HG02938 (cell line): ENCODE data around the gene ENTHD1.

Source experiments
- ATAC-seq: cut with Tn5 transposase; IDR thresholded peaks from one replicate; pipeline ENCODE4 v1.9.1; 2021; ENCODE audit warnings: mild to moderate bottlenecking, moderate library complexity; ENCODE audit not compliant: unreplicated experiment

ENTHD1 gene

DNA sequence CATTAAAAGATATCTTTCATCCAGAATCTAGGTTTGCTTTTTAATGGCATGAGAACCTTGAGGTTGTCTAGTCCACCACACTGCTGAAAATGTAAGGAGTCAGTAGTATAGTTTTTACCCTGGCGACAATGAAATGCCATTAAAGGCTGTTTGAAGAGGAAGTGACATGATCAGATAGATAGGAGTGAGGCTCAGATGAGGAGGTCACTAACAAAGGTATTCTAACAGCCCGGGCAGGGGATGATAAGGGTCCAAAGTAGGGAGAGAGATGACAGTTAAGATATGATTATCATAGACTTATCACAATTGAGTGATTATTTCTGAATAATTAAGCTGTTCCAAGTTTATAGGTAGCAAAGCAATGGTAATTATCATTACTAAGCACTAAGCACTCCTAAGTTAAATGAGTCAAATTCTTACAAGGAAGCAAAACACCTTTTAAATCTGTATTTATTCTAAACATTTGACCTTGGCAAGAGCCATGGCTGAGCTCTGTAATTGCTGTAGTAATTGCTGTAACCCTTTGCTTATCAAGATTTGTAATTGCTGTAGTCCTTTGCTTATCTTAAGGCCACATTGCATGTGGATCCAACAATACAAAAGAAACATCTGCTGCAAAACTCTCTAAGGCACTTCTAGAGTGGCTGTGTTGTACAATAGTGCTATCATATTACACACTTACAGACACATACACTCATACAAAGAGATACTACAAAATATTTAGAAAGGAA, 92.6 kb downstream of the ENTHD1 start:
- no peak for ATAC-seq

DNA sequence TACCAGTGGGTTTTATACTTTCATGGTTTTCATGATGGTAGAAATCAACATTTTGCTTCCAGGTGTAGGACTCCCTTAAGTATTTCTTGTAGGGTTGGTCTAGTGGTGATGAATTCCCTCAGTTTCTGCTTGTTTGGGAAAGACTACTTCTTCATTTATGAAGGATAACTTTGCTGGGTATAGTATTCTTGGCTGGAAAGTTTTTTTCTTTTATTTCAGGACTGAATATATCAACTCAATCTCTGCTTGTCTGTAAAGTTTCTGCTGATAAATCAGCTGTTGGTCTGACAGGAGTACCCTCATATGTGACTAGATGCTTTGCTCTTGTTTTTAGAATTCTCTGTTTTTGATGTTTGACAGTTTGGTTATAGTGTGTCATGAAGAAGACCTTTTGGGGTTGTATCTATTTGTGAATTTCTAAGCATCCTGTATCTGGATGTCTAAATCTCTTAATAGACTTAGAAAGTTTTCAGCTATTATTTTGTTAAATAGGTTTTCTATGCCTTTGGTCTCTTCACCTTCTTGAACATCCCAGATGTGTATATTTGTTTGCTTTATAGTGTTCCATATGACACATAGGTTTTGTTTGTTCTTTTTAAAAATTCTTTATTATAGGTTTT, 95.9 kb downstream of the ENTHD1 start:
- ATAC-seq, result no peak

DNA sequence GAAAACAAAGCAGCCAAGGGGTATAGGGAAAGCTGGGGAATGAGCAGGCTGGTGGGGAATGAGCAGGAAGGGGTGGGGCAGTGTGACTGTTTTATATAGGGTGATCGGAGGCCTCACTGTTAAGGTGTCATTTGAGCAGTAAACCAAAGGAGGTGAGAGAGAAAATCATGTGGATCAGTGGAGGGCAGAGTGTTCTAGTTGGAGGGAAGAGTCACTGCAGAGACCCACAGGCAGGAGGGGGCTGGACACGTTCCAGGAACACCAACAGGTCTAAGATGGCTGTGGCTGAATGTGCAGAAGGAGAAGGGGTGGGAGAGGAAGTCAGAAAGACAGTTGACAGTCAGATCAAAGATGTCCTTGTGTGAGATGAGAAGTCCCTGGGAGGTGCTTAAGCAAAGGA, 103.8 kb downstream of the ENTHD1 start:
- ATAC-seq, result no peak

GRCh38 chr22:39785232-39785631, 108.3 kb downstream of the ENTHD1 start:
- no peak for ATAC-seq

DNA sequence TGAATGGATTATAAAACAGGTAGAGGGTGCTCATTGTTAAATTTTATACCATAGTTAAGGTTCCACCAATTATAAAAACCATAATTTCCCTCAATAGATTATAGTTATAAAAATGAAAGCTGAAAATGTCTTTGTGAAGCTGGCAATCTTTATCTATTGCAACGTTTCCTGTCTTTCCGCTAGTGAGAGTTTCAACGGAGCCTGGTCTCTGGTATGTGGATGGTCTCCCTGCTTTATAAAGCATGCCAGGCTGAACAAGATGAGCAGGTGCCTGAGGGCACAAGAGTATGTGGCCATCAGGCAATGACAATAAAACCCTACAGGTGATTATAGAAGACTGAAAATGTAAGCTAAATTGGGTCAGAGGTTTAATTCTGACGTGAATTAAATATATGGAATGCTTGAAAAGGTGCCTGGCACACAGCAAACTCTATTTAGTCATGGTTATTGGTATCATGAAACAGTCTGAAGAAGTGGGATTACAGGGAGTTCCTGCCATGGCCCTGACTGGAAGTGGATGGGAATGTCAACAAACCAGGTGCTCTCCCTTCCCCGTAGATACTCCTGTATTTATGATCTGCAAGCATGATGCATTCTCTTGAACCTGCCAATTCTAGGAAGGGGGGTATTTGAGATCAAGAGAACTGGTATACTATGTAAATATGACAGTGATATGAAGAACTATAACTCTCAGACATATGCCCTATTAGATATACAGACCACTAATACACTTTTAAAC, 115.7 kb downstream of the ENTHD1 start:
- ATAC-seq, result no peak

DNA sequence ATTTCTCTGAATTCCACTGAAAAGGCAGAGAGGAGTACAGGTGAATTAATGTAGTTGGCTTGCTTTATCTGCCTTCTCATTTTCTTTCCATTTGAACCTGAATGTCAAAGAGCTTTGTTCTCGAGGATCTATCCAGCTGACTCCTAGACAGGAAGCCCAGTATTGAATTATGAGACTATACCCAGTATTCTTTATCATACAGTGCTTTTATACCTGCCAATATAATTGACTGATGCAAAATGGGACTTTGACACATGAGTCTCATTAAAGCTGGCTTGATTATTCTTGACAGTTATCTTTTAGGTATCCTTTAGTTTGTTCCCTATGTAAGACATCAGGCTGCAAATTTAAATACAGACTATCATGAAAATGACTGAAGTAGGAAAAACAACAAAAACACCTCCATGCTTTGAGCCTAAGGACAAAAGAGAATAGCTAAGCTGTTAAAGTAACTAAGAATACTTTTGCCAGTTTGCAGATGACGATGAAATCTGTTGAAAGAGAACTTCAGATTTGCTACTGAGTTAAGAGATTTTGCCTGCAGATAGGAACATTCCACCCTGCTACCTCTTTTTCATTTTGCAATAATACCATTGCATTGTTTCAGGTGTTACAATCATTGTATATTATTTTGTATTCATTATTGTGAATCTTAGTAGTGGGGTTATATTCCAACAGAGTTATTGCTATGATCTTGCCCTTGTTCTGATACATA, 117.1 kb downstream of the ENTHD1 start:
- no peak for ATAC-seq

DNA sequence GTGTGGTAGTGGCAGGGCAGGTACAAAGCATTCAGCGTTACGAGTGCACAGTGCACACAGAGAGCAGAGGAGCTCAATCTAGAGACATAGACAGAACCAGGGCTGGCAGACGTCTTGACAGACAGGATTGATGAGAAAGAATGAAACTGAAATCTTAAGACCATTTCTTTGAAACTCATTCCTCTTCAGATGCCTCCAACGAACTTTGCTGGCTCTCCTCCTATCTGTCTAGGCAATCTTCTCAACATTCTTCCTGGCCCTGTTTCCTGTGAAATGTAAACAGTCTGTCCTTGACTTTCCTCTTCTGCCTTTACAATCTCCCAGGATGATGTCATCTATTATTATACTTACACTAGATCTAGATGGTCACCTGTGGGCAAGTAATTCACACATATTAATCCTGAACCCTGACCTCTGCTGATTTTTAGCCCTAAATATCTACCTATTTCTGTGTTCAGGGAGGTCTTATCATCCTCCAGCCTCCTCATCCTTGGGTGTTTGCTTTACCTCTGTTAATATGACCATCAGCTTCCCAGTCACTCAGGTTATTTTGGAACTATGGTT, 119.5 kb downstream of the ENTHD1 start:
- no peak for ATAC-seq

GRCh38 chr22:39773503-39773902, 120.1 kb downstream of the ENTHD1 start:
- no peak for ATAC-seq

DNA sequence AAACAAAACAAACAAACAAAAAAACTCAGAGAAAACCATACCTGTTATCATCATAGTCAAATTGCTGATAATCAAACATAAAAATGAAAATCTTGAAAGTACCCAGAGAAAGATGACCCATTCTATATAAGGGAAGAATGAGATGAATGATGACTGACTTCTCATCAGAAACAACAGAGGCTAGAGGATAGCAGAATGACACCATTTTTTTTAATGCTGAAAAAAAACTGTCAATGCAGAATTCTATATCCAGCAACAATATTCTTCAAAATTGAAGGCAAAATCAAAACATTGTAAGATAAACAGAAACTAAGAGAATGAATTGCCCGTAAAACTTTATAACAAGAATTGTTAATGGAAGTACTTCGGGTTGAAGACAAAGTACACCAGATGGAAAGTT, 122.1 kb downstream of the ENTHD1 start:
- no peak for ATAC-seq

DNA sequence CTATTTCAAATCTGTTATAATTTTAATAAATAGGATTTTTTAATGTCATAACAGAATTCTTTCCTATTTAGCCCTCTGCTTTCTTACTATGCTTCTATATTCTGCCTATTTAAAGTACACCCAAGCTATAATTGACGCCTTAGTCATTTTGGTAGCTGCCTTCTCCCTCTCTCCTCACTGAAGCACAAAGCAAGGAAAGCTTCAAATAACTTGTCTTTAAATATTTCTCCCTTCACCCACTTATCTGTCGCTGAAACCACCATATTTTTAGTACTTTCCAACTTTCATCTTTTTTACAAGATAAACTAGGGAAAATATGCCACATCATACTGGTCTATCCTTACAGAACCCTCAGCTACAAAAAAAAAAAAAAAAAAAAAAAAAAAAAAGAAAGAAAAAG, 127.9 kb downstream of the ENTHD1 start:
- ATAC-seq, result no peak

GRCh38 chr22:39765046-39765445, 128.5 kb downstream of the ENTHD1 start:
- no peak for ATAC-seq

DNA sequence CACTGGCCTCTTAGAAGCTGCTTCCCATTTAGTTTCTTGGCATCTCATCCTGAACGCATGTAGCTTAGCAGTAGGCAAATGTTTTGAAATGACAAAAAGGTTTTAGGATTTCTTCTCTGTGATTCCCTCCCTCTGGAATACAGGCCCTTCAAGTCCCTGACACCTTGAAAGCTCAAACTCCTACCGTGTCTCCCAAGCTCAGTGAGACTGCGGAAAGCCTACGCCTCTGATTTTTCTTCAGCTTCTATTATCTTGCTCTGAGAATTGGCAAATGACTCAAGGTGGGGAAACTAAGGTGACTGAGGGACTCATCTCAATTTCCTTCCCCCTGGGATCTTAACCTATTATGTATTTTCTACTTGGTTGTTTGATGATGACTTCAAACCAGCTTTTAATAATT, 130.3 kb downstream of the ENTHD1 start:
- ATAC-seq, result no peak

- ATAC-seq, result no peak
These were observed 142.8 kb downstream of the ENTHD1 start for GRCh38 chr22:39750759-39751158.

GRCh38 chr22:39748877-39749276, 144.7 kb downstream of the ENTHD1 start:
- ATAC-seq, result no peak

DNA sequence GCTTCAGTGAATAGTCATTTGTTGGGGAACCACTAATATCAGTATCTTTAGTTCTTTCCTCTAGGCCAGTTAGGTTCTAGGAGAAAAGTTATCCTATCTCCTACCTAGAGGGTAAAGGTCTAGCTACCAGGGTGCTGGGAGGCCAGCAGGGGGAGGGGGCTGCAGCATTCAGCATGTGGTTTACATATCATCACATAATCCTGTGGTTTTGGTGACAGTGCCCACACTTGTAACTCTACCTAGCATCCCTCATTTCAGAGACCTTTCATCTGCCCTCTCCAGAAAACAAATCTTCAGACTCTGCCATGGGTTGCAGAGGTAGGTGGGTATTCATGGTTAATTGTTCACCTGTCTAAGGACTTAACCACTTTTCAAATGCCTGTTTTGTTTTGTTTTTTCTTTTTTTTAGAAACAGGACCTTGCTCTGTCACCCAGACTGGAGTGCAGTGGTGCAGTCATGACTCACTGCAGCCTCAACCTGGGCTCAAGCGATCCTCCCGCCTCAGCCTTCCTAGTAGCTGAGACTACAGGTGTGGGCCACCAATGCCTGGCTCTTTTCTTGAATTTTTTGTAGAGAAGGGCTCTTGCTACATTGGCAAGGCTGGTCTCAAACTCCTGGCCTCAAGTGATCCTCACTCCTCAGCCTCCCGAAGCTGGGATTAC, 146.8 kb downstream of the ENTHD1 start:
- ATAC-seq, result no peak

DNA sequence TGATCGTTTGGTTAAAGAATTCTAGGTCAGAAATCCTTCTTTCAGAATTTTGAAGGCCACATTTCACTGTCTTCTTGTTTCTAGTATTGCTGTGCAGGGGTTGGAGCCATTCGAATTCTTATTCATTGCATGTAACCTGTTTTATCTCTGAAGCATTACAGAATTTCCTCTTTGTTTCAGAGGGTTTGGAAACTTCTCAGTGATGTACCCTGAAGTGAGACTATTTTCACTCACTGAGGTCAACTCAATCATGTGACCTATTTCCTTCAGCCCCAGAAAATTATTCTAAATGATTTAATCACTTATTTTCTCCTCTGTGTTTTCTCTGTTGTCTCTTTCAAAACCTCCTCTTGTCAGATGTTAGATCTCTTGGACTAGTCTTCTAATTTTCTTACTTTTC, 147.8 kb downstream of the ENTHD1 start:
- no peak for ATAC-seq

GRCh38 chr22:39744353-39744752, 149.2 kb downstream of the ENTHD1 start:
- ATAC-seq, result no peak

- ATAC-seq, result no peak
These were observed 149.6 kb downstream of the ENTHD1 start for GRCh38 chr22:39743935-39744334.

DNA sequence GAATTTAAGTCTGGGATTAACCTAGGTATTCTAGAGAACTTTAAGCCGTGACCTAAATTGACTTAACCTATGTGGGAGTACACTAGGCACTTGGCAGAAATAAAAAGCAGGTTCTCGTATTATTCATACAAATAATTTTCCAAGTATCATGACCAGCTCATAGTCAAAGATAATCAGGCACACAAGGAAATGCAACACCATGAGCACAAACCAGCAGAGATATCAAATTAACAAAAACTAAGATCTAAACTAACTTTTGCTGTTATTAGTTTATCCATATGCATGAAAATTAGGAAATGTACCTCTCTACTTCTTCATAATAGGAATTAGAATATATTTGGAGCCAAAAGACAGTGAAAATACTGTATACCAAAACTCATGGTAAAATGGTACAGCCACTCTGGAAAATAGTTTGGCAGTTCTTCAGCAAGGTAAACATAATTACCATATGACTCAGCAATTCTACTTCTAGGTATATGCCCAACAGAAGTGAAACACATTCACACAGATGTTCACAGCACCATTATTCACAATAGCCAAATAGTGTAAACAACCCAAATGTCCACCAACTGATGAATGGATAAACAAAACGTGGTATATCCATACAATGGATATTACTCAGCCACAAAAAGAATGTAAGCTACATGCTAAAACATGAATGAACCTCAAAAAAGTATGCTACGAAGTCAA, 154.1 kb downstream of the ENTHD1 start:
- no peak for ATAC-seq

DNA sequence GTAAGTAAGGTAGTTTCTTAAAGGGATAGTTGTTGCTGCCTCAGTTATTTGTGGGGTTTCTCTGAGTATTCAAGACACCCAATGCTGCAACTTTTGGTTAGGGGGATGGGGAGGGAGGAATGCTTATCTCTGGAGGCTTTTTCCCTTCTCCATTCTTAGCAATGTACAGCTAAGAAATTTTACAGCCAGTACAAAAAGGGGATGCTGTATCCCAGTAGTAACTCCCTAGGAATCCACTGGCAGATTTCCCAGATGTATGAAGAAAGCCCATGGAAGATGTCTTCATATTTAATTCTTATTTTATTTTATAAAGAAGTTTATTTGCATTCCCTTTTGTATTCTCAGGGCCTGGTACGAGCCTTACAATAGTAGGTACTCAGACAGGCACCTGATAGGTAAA, 154.8 kb downstream of the ENTHD1 start:
- ATAC-seq, result no peak
